Measurements from ENCODE around the gene OSBPL2.

OSBPL2 gene

DNA sequence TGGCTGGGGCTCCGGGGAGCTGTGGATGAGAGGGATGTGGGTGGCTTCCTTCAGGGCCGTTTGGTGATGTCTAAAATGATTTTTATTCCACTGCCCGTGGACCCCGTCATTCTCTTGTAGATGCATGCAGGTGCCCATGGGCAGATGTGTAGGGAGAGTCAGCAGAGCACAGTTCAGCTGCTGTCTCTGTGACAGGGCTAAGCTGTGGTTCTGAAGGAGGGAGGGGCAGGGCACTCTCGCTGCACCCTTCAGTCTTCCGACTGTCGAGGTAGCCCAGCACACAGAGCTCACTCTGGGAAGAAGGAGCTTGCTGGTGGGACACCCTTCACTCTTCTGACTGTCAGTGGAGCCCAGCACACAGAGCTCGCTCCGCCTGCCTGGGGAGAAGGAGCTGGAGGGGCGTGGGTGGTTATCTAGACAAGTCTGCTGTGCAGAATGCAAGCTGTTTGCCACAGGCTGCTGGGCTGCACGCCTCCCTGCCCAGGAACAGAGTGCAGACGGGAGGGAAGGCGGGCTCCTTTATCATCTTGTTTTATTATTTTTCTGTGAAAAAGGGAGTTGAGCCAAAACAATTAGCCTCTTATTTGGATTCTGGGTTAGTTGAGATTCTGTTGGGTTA lies 36.1 kb downstream of the OSBPL2 start:
- no peaks in the 10 kb centered on the region for H3K27me3 ChIP-seq (replicated peaks; ENCODE audit: control insufficient read depth, insufficient read depth, low read length)
- TF ChIP-seq CTCF (IDR thresholded peaks at IDR 0.05; ENCODE audit: insufficient read depth, low read length, poor library complexity, severe bottlenecking), result no peak
- H3K36me3 ChIP-seq (ENCODE audit: control insufficient read depth, insufficient read depth, low read length), result peaks cover 31% of the 10 kb centered on the region
- DNase-seq (ENCODE audit: extremely low read depth, insufficient read length), result no peak
- H3K4me3 ChIP-seq (replicated peaks; ENCODE audit: low read depth, low read length), result no peak overlapping the region

- H3K27me3 ChIP-seq (replicated peaks; ENCODE audit: control insufficient read depth, insufficient read depth, low read length), result no peaks in the 10 kb centered on the region
Measured at GRCh38 chr20:62275219-62275618, 36.9 kb downstream of the OSBPL2 start.

GRCh38 chr20:62276439-62276838 lies 38.1 kb downstream of the OSBPL2 start:
- H3K27me3 ChIP-seq (replicated peaks; ENCODE audit: control insufficient read depth, insufficient read depth, low read length), result no peaks in the 10 kb centered on the region
- no peak for TF ChIP-seq CTCF (IDR thresholded peaks at IDR 0.05; ENCODE audit: insufficient read depth, low read length, poor library complexity, severe bottlenecking)
- DNase-seq (ENCODE audit: extremely low read depth, insufficient read length), result no peak
- H3K36me3 ChIP-seq (ENCODE audit: control insufficient read depth, insufficient read depth, low read length), result peaks cover 47% of the 10 kb centered on the region
- H3K4me3 ChIP-seq (replicated peaks; ENCODE audit: low read depth, low read length), result no peak overlapping the region

More at GRCh38 chr20:62275219-62275618, 36.9 kb downstream of the OSBPL2 start:
- no peak for DNase-seq (ENCODE audit: extremely low read depth, insufficient read length)
- Histone ChIP-seq H3K4me3 (replicated peaks; ENCODE audit: low read depth, low read length) (no peak overlapping the region), H3K36me3 (ENCODE audit: control insufficient read depth, insufficient read depth, low read length) (peaks cover 37% of the 10 kb centered on the region)
- TF ChIP-seq CTCF (IDR thresholded peaks at IDR 0.05; ENCODE audit: insufficient read depth, low read length, poor library complexity, severe bottlenecking), result no peak

DNA sequence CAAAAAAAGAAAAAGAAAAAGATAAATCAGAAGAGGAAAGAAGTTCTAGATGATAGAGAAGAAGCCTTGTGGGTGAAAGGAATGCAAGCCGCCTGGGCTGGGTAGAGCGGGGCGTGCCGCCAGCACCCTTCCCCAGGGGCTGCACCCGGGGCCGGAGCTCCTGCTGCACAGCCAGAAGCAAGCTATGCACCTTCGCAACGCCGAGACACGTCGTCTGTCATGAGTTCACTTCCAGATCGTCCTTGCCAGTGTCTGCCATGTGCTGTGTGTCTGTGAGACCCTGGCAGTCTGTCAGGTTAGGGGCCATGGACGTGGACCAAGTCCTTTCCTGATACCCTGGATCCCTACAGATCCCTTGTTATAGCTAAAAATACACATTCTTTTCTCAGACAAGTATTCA lies 38.9 kb downstream of the OSBPL2 start:
- peaks cover 48% of the 10 kb centered on the region for H3K36me3 ChIP-seq (ENCODE audit: control insufficient read depth, insufficient read depth, low read length)
- DNase-seq (ENCODE audit: extremely low read depth, insufficient read length), result no peak
- no peak overlapping the region for H3K4me3 ChIP-seq (replicated peaks; ENCODE audit: low read depth, low read length)
- H3K27me3 ChIP-seq (replicated peaks; ENCODE audit: control insufficient read depth, insufficient read depth, low read length), result no peaks in the 10 kb centered on the region
- no peak for TF ChIP-seq CTCF (IDR thresholded peaks at IDR 0.05; ENCODE audit: insufficient read depth, low read length, poor library complexity, severe bottlenecking)

DNA sequence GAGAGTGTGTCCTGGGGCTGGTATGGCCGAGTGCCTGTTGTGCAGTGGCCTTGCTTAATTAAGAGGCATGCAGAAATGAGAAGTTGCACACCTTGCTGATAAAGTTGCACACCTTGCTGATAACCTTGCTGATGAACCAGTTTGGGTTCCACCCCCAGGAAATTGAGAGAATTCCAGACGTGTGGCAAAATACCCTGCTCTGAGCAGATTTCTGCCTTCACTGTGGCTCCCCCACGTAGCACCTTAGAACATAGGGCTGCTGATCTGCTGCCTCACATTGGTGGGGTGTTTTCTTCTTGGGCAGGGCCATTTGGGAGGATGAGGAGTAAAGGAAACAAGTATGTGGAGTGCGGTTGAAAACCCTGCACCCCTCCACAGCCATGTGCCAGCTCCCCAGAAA lies 42.0 kb downstream of the OSBPL2 start:
- peaks cover 38% of the 10 kb centered on the region for H3K36me3 ChIP-seq (ENCODE audit: control insufficient read depth, insufficient read depth, low read length)
- no peaks in the 10 kb centered on the region for H3K27me3 ChIP-seq (replicated peaks; ENCODE audit: control insufficient read depth, insufficient read depth, low read length)
- H3K4me3 ChIP-seq (replicated peaks; ENCODE audit: low read depth, low read length), result no peak overlapping the region
- DNase-seq (ENCODE audit: extremely low read depth, insufficient read length), result no peak
- TF ChIP-seq CTCF (IDR thresholded peaks at IDR 0.05; ENCODE audit: insufficient read depth, low read length, poor library complexity, severe bottlenecking), result no peak

All from GM06990 (cell line).